GM18502 (cell line): ENCODE data around the gene GAMT.
A peak's percentile ranks its signal among the peaks of the same experiment; 100 is the strongest.

Experiments
- ATAC-seq: cut with Tn5 transposase; IDR thresholded peaks from one replicate; pipeline ENCODE4 v1.9.1; 2021; ENCODE audit warnings: mild to moderate bottlenecking; ENCODE audit not compliant: unreplicated experiment, poor library complexity

The GAMT gene

DNA sequence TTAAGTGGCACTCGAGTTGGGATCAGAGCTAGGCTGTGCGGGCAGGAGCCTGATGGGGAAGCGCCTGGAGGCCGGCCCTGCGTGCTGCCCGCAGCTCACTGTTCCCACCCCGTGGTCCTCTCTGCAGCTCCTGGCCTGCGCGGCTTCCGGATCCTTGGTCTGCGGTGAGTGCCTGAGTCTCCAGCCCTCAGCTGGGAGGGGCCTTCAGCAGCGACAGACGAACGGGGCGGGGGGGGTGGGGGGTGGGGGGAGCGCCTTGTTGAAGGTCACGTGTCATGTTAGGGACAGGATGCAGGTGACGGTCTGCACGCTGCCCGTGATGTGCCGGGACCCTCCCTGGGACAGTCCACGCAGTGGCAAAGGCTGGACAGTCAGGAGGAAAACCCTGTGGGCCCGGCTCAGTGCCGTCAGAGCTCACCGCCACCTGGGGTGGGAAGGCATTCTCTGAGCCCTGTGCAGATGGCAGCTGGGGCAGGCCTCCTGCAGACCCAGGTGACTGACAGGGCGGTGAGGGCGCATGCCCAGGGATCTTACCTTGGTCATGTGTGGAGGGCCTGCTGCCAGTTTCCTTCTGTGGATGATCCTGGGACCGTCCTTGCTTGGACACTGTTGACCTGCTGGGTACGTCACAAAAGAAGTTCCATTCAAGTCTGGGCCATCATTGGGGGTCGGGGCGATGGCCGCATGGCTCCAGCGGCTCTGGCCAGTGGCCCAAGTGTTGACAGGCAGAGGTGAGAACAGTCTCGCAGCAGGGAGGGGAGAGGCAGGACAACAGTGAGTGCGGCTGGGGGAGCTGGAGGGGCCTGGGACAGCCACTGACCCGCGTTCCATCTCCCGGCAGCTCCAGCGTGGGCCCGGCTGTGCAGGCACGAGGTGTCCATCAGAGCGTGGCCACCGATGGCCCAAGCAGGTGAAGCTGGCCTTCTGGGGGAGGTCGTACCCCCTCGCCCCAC, 13.4 kb downstream of the GAMT start:
- no peak for ATAC-seq

DNA sequence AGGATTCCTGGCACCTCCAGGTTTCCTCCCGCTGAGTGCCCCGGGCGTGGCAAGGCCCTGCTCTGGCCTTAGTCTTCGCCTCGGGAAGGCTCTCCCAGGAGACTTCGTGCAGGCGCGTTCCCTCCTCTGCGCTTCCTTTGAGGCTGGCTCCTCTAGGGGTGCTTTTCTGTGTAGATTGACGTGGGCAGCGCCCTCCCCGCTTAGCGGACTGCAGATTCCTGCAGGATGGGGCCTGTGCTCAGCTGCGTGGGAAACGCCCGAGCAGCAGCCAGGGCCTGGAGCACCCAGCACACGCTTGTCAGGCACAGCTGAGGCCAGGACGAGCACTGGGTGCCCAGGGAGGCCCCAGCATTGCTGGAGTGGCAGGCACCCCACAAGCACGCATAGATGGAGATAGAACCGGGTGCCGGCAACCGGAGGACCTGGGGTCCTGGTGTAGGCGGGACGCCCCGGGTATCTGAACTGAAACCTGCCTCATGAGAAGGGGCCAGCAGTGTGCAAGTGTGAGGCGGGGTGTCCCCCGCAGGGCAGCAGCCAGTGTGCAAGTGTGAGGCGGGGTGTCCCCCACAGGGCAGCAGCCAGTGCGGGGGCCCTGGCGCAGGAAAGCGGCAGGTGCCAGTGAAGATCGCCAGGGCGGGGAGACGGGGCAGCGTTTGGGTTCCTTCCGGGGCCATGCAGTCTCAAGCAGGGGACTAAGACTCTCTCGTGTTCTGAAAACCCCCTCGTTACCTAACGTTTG, 14.2 kb downstream of the GAMT start:
- no peak for ATAC-seq

- ATAC-seq = no peak
Measured at GRCh38 chr19:1385816-1386215, 15.5 kb downstream of the GAMT start.

GRCh38 chr19:1384478-1385110, 16.7 kb downstream of the GAMT start:
- ATAC-seq = no peak

- peak; percentile 16 for ATAC-seq
Measured at GRCh38 chr19:1384085-1384462, 17.3 kb downstream of the GAMT start.

DNA sequence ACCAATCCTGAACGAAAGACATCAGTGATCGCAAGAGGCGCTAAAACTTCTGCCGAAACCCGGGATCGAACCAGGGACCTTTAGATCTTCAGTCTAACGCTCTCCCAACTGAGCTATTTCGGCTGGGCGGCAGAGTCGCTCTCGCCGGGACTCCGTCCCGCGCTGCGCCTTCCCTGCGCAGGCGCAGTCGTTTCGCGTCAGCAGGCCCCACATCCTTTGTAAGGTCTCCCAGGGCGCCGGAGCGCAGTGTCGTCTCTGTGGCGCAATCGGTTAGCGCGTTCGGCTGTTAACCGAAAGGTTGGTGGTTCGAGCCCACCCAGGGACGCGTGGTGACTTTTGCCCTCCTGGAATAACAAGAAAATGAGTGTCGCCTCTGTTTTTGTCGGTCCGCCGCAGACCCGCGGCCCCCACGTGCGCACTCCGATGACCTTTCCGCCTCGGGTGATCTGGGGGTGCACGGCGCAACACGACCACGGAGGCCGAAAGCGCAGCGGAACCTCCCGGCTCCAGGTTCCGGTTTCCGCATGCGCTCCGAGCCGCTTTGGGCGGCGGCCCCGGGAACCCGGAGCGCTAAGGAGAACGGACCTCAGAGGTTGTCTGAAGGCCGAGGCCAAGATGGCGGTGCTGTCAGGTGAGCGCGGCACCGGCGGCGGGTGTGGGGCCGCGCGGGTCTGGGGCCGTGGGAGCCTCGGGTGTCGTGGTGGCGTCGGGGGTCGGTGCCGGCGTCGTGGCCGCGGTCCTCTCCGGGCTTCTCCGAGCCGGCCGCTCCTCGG, 17.8 kb downstream of the GAMT start, which contains the start of gene NDUFS7:
Gene NDUFS7 (plus strand): TSS at position 596 of the 773 bp plus-strand sequence. CDS start 20 bp downstream, at position 616.
- ATAC-seq = peak; percentile 74

DNA sequence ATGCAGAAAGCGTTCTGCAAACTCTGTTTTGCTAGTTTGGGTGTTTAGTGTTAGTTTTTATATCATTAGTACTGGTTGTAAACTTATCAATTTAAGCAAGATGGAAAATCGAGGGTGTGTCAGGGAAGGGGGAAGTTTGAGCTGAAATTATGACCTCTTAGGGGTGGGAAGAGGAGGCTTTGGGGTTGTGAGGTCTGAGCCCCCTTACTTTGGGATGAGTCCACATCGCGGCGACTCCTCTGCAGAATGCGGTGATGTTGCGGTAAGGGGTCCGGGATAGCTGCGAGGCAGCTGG, 18.4 kb downstream of the GAMT start:
- ATAC-seq = no peak

DNA sequence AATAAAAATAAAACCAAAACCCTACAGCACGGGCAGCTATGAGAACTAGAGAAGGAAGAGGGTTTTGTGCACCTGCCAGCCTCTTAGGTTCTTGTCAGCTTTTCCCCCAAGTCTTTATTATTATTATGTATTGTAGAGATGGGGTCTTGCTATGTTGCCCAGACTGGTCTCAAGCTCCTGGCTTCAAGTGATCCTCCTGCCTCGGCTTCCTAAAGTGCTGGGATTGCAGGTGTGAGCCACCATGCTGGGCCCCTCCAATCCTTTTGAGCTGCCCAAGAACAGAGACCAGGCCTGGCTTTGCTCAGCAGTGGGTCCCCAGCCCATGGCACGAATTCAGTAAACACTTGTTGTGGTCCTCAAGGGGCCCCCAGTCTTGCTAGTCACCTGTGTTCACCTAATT, 19.1 kb downstream of the GAMT start:
- no peak for ATAC-seq

- no peak for ATAC-seq
Measured at GRCh38 chr19:1379961-1380489, 21.3 kb downstream of the GAMT start.

GRCh38 chr19:1379126-1379905, 22.0 kb downstream of the GAMT start:
- ATAC-seq = no peak

DNA sequence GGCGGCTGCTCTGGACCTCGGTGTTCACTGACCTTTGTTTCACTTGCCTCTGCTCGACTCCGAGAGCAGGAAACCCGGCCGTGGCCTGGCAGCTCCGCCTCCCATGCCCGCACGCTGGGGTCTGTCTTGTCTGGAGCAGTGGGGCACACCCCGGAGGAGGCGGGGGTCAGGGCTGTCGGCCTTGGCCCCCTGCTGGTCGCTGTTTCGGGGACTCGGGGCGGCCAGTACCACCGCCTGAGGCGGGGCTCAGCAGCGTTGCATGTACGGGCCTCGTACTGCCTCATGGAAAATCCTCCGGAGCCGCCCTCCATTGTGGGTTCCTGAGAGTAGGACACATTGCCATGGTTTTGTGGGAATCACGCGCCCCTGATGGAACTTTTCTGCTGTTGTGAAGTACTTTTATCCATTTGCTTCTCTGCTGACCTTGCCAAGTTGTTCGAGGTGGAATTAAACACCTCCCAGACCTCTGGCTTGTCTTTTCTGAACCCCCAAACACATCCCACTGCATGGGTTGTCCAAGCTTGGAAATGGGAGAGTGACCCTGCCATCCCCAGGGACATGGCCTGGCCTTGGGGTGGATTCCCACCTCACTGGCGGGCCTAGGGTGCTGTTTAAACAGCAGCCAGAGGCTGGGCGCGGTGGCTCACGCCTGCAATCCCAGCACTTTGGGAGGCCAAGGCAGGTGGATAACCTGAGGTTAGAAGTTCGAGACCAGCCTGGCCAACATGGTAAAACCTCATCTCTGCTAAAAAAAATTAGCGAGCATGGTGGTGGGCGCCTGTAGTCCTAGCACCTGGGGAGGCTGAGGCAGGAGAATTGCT, 23.2 kb downstream of the GAMT start:
- no peak for ATAC-seq

DNA sequence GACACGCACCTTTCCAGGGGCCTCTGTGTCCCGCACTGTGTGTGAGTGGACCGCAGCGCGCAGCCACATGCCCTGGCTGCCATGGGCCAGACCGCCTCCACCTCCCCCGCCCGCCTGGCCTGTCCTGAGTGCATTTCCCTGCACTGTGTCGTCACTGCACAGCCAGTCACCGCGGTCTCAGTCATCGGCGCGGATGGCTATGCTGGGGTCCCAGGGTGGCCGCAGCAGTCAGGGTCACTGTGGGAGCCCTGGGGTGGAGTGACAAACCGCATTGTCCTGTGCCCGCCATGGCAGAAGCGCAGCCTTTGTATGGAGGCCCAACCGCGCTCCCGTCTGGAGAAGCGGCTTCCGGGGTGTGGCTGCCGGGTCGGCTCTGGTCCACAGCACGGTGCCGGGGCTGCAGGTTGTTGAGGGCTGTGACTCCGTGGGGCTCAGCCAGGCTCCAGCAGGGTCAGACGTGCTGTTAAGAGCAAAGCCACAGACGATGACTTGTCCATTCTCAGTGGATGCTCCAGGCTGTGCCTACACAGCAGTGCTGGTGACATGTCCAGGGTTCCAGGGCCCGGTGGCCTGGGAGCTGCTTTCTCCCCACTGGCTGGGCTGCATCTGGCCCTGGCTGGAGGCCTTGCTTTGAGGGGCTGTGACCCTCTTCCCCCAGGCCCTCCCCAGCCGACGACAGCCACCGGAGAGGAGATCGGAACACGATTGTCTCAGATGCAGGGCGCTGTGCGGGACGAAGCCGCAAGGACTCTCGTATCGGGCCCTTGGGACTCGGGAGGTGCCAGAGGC, 24.0 kb downstream of the GAMT start:
- ATAC-seq = no peak

- ATAC-seq = no peak
Measured at GRCh38 chr19:1376415-1376805, 24.9 kb downstream of the GAMT start.

- no peak for ATAC-seq
Measured at GRCh38 chr19:1374250-1374577, 27.1 kb downstream of the GAMT start.

DNA sequence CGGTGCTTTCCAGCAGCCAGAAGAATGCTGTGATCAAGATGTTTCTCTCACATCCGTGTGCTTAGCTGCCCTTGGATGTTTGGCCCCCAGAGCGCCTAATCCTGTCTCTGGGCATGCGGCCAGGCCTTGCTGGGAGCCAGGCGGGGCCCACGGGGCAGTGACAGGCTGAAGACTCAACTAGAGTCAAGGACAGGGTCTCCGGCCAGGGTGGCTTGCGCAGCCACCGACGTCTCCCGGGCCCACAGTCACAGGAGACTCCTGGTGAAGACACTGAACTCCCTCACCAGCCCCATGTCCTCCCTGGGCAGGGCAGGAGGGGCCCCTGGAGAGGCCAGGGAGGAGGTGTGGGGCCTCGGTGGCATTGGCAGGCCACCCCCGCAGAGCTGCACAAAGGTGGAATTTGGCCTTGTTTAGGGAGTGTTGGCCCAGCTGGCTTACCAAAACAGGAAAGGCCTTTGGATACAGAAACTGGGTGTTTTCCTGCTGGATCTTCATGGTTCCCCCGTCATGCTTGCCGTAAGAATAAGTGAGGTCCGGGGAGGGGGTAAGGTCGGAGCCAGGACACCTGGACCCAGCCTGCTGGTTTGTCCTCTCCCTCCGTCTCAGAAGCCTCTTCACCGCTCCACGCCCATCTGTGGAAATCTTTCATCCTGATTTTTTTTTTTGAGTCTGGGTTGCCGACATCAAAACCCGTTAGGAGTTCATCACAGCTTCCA, 27.6 kb downstream of the GAMT start:
- ATAC-seq = no peak

DNA sequence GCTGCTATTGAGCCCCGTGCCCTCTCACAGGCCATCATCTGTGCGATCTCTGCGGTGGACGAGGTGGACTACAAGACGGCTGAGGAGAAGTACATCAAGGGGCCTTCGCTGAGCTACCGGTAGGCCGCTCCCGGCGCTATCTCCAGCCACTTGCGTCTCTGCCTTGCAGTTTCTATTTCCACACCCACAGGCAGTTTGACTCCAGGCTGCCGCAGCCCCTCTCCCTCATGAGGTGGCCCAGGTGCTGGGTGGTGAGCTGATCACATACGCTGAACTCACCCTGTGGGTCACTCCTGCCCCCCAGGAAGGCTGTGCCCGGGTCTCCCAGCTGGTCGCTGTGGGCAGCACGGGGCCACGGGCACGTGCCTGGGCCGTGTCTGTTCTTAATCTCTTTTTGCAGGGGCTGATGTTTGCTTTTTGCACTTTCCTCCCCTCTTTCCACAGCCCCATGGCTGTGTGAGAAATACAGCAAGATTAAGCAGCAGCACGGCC, 28.3 kb downstream of the GAMT start:
- ATAC-seq = no peak
